HT-29 (cell line): Measurements from ENCODE around the gene ZC3H10. TPM values are rescaled to one million over a fixed set of nuclear protein-coding genes. Genes with fewer than 3 reads are reported as not detected.

ENCODE experiments used
- DNase-seq: peaks from one replicate; pipeline ENCODE4 v3.0.0-alpha.2; 2015; ENCODE audit warnings: low spot score
- total RNA-seq: library from RNA; depleted of rRNA; stranded (reverse); fragments of >200 nt; shearing (Covaris generic); gene quantifications from 2 replicates; pipeline ENCODE4 v1.2.3, GENCODE V29; 2014; rRNA removed

Gene ZC3H10
- total RNA-seq, 1 experiment from 2014 or later: 4.1 TPM

GRCh38 chr12:56172839-56173238 lies 54.8 kb downstream of the ZC3H10 start:
- DNase-seq: no peak

Other genes starting within 250 kb of the ZC3H10 start
- 50.5 and 52.1 TPM in 2 replicates for gene PYM1, start 190.4 kb upstream of the ZC3H10 start, total RNA-seq
- 5.5 and 5.9 TPM in 2 replicates for gene DGKA, start 187.1 kb upstream of the ZC3H10 start, total RNA-seq
- 2.7 and 7.6 TPM in 2 replicates for gene PMEL, start 152.2 kb upstream of the ZC3H10 start, total RNA-seq
- 46.8 and 49.4 TPM in 2 replicates for gene CDK2, start 151.4 kb upstream of the ZC3H10 start, total RNA-seq
- 32.1 and 35.0 TPM in 2 replicates for gene RAB5B, start 144.2 kb upstream of the ZC3H10 start, total RNA-seq
- gene SUOX, start 121.0 kb upstream of the ZC3H10 start, total RNA-seq: 18.1 and 21.8 TPM in 2 replicates
- gene IKZF4, start 97.2 kb upstream of the ZC3H10 start, total RNA-seq: 1.1 and 1.9 TPM in 2 replicates
- 171 and 219 TPM in 2 replicates for gene RPS26, start 76.3 kb upstream of the ZC3H10 start, total RNA-seq
- gene ERBB3, start 38.1 kb upstream of the ZC3H10 start, total RNA-seq: 136 and 141 TPM in 2 replicates
- 247 and 323 TPM in 2 replicates for gene PA2G4, start 13.7 kb upstream of the ZC3H10 start, total RNA-seq
- 3,623 and 3,873 TPM in 2 replicates for gene RPL41, start 1.6 kb upstream of the ZC3H10 start, total RNA-seq
- gene ESYT1, start 10.0 kb downstream of the ZC3H10 start, total RNA-seq: 81.1 and 103 TPM in 2 replicates
- 45.6 TPM in 2 replicates for gene MYL6B, start 34.3 kb downstream of the ZC3H10 start, total RNA-seq
- 918 and 956 TPM in 2 replicates for gene MYL6, start 40.1 kb downstream of the ZC3H10 start, total RNA-seq
- 15.5 and 20.2 TPM in 2 replicates for gene SMARCC2, start 71.2 kb downstream of the ZC3H10 start, total RNA-seq
- gene RNF41, start 103.7 kb downstream of the ZC3H10 start, total RNA-seq: 94.3 and 103 TPM in 2 replicates
- gene NABP2, start 106.1 kb downstream of the ZC3H10 start, total RNA-seq: 57.1 and 69.9 TPM in 2 replicates
- 8.6 and 10.7 TPM in 2 replicates for gene SLC39A5, start 111.8 kb downstream of the ZC3H10 start, total RNA-seq
- gene ANKRD52, start 140.1 kb downstream of the ZC3H10 start, total RNA-seq: 8.1 and 13.4 TPM in 2 replicates
- 8.6 and 20.8 TPM in 2 replicates for gene COQ10A, start 148.7 kb downstream of the ZC3H10 start, total RNA-seq
- 139 and 154 TPM in 2 replicates for gene CS, start 182.1 kb downstream of the ZC3H10 start, total RNA-seq
- gene CNPY2, start 197.7 kb downstream of the ZC3H10 start, total RNA-seq: 129 and 152 TPM in 2 replicates
- gene PAN2, start 215.7 kb downstream of the ZC3H10 start, total RNA-seq: 28.8 and 30.9 TPM in 2 replicates
- 0.08 and 0.36 TPM in 2 replicates for gene IL23A, start 220.6 kb downstream of the ZC3H10 start, total RNA-seq
- gene STAT2, start 241.8 kb downstream of the ZC3H10 start, total RNA-seq: 23.4 and 30.6 TPM in 2 replicates
- gene APOF, start 244.6 kb downstream of the ZC3H10 start, total RNA-seq: not detected in 2 replicates